A673 (cell line): ENCODE measurements around the gene MOGAT3. TPM values are rescaled to one million over a fixed set of nuclear protein-coding genes. Genes with fewer than 3 reads are reported as not detected.

ENCODE experiments used
- BruUV-seq: library from RNA; stranded (reverse); fragments of 400-500 nt; replicated peaks from 2 replicates; lab custom pipeline; 2021; lab: Mats Ljungman, UMichigan
- CTCF ChIA-PET: fragments of 300-600 bp; sonication (Branson Sonifier 250); formaldehyde crosslinking; loops from one replicate; lab custom pipeline; 2022; ENCODE audit warnings: antibody characterized with exemption; lab: Charles Lee
- POLR2A ChIA-PET: fragments of 300-600 bp; sonication (Branson Sonifier 250); formaldehyde crosslinking; loops from one replicate; lab custom pipeline; 2022; ENCODE audit warnings: antibody characterized with exemption; ENCODE audit not compliant: low non-redundant PET; lab: Charles Lee
- DNase-seq: peaks from one replicate; pipeline ENCODE4 v3.0.0-alpha.2; 2015; ENCODE audit warnings: low spot score
- H3K27ac ChIP-seq: fragments of 200-600 bp; sonication (generic); 2 replicates; pipeline ENCODE4 v1.5.1; 2016; ENCODE audit warnings: mixed run types, low read depth, mild to moderate bottlenecking, mixed read lengths, antibody characterized with exemption, low read length; ENCODE audit not compliant: poor library complexity, severe bottlenecking
- H3K27me3 ChIP-seq: fragments of 200-600 bp; sonication (generic); replicated peaks from 2 replicates; pipeline ENCODE4 v1.6.1; 2017; ENCODE audit warnings: mixed run types, low read depth, mild to moderate bottlenecking, mixed read lengths, antibody characterized with exemption, low read length; ENCODE audit not compliant: insufficient read depth, poor library complexity
- H3K36me3 ChIP-seq: fragments of 200-600 bp; sonication (generic); 2 replicates; pipeline ENCODE4 v1.6.1; 2016; ENCODE audit warnings: mixed run types, mild to moderate bottlenecking, mixed read lengths, antibody characterized with exemption, low read length; ENCODE audit not compliant: insufficient read depth, poor library complexity, severe bottlenecking
- H3K4me1 ChIP-seq: fragments of 200-600 bp; sonication (generic); 2 replicates; pipeline ENCODE4 v1.6.1; 2017; ENCODE audit warnings: mixed run types, mild to moderate bottlenecking, mixed read lengths, antibody characterized with exemption, low read length; ENCODE audit not compliant: insufficient read depth, poor library complexity, severe bottlenecking
- H3K4me3 ChIP-seq: fragments of 200-600 bp; sonication (generic); 2 replicates; pipeline ENCODE4 v1.5.1; 2016; ENCODE audit warnings: low read depth, mixed run types, mild to moderate bottlenecking, mixed read lengths, low read length; ENCODE audit not compliant: poor library complexity, severe bottlenecking
- H3K9me3 ChIP-seq: fragments of 200-600 bp; sonication (generic); 2 replicates; pipeline ENCODE4 v1.6.1; 2016; ENCODE audit warnings: mixed run types, low read depth, mild to moderate bottlenecking, mixed read lengths, antibody characterized with exemption, low read length; ENCODE audit not compliant: poor library complexity, severe bottlenecking
- CTCF ChIP-seq: fragments of 300-800, 200-600 bp; sonication (generic); conservative IDR thresholded peaks from 2 replicates; pipeline ENCODE4 v1.5.1; 2017; ENCODE audit warnings: low read depth, mild to moderate bottlenecking, antibody characterized with exemption, low read length, moderate library complexity, mixed read lengths
- EZH2 ChIP-seq: fragments of 200-600 bp; sonication (generic); IDR thresholded peaks from 2 replicates; pipeline ENCODE4 v1.6.1; 2017; ENCODE audit warnings: borderline replicate concordance, low read depth, mild to moderate bottlenecking, mixed read lengths, antibody characterized with exemption, low read length; ENCODE audit not compliant: poor library complexity, severe bottlenecking
- intact Hi-C: fragments of 100-400 bp; cut with micrococcal nuclease; formaldehyde crosslinking; loops from one replicate; pipeline ENCODE4 v1.10.0; 2022; ENCODE audit not compliant: unreplicated experiment
- total RNA-seq: library from RNA; stranded (reverse); gene quantifications from 2 replicates; pipeline ENCODE4 v1.2.3, GENCODE V29; 2021

Gene MOGAT3
- total RNA-seq, 1 experiment from 2014 or later = not detected

- no TSS peak for BruUV-seq
- no peaks in the 10 kb centered on the region for H3K27me3 ChIP-seq
- no peaks in the 10 kb centered on the region for H3K9me3 ChIP-seq
- no peak overlapping the region for H3K27ac ChIP-seq
- CTCF ChIA-PET = no interaction called here
- POLR2A ChIA-PET = no interaction called here
- no peak overlapping the region for H3K4me3 ChIP-seq
- no peak for DNase-seq
- TF ChIP-seq CTCF (no peak), EZH2 (no peak)
- H3K36me3 ChIP-seq = peaks cover 8% of the 10 kb centered on the region
- H3K4me1 ChIP-seq = peaks cover 19% of the 10 kb centered on the region
- intact Hi-C loops = no loop called here
Observed at GRCh38 chr7:101220295-101220694, 19.5 kb upstream of the MOGAT3 start.

GRCh38 chr7:101218236-101219125 is 17.6 kb upstream of the MOGAT3 start:
- DNase-seq = no peak
- ChIA-PET CTCF (interaction anchor here (0.7 to 1.4 kb wide), 5 partner anchors 26 to 75 kb away, joined by 4 to 7 read pairs (median 5); no protein-coding TSS in a partner anchor), POLR2A (no interaction called here)
- BruUV-seq = TSS peak; percentile 83
- no peaks in the 10 kb centered on the region for H3K9me3 ChIP-seq
- no peaks in the 10 kb centered on the region for H3K27me3 ChIP-seq
- peak overlapping the region; percentile 68 for H3K4me3 ChIP-seq
- intact Hi-C loops = loop anchor here (2.0 kb wide), 1 partner anchor 26 kb away; the partner anchor contains the start of gene FIS1
- TF ChIP-seq EZH2 (no peak), CTCF (no peak)
- peaks cover 25% of the 10 kb centered on the region for H3K4me1 ChIP-seq
- peak overlapping the region; percentile 58 for H3K27ac ChIP-seq
- peaks cover 5% of the 10 kb centered on the region for H3K36me3 ChIP-seq

GRCh38 chr7:101217388-101218235 is 16.8 kb upstream of the MOGAT3 start, which contains the start of the genes PLOD3 and ZNHIT1:
PLOD3 (minus strand) TSS chr7:101217581; CDS start chr7:101217274, 307 bp downstream.
ZNHIT1 (plus strand) TSS chr7:101218165; CDS start chr7:101218196, 31 bp downstream.
- H3K4me1 ChIP-seq = peaks cover 25% of the 10 kb centered on the region
- H3K9me3 ChIP-seq = no peaks in the 10 kb centered on the region
- BruUV-seq = no TSS peak
- H3K27ac ChIP-seq = peak within 1 kb of the TSS; percentile 78
- CTCF ChIA-PET = interaction anchor here (0.5 to 1.4 kb wide), 5 partner anchors 17 to 74 kb away, joined by 3 to 7 read pairs (median 4); no protein-coding TSS in a partner anchor
- peaks cover 4% of the 10 kb centered on the region for H3K36me3 ChIP-seq
- POLR2A ChIA-PET = no interaction called here
- TF ChIP-seq EZH2 (no peak), CTCF (no peak)
- intact Hi-C loops = loop anchor here (2.0 kb wide), 1 partner anchor 27 kb away; the partner anchor contains the start of gene FIS1
- peak; percentile 99 for DNase-seq
- H3K27me3 ChIP-seq = no peaks in the 10 kb centered on the region
- peak within 1 kb of the TSS; percentile 68 for H3K4me3 ChIP-seq
